Keratinocyte (primary cell): Measurements from ENCODE around the gene SDR9C7.

Experiments
- CTCF ChIP-seq, 3 experiments: IDR thresholded peaks in 1 of 3; conservative IDR thresholded peaks in 1 of 3; optimal IDR thresholded peaks in 1 of 3; 2 replicates in 2 of 3; 3 replicates in 1 of 3; pipeline versions ENCODE3 to v1.5.1; 2011; ENCODE audit warnings: low read length in 3 of 3, mild to moderate bottlenecking in 3 of 3, moderate library complexity in 2 of 3, control low read depth in 1 of 3, inconsistent platforms in 1 of 3; ENCODE audit not compliant: insufficient read depth in 2 of 3; ENCODE audit errors: extremely low read depth in 1 of 3
- EZH2 ChIP-seq: IDR thresholded peaks from one replicate; pipeline ENCODE4 v1.6.1; 2012; ENCODE audit warnings: inconsistent platforms, mild to moderate bottlenecking, low read length, moderate library complexity

- no peak for TF ChIP-seq CTCF (optimal IDR thresholded peaks at IDR 0.05 in 1 of 3, IDR thresholded peaks at IDR 0.05 in 1 of 3, conservative IDR thresholded peaks at IDR 0.05 in 1 of 3; ENCODE audit: extremely low read depth in 1 of 3, insufficient read depth in 2 of 3, low read length in 3 of 3)
- no peak for TF ChIP-seq EZH2
These were observed 17.8 kb downstream of the SDR9C7 start for GRCh38 chr12:56916296-56916995.
